Measurements from ENCODE around the gene ASB5. TPM values are rescaled to one million over a fixed set of nuclear protein-coding genes. Genes with fewer than 3 reads are reported as not detected.

Gene ASB5
- total and polyA plus RNA-seq, 2 of the 8 experiments (the other 6 are each of a cell fraction or from before 2014, with no cell fraction given) = 0.02 TPM; not detected in 1

DNA sequence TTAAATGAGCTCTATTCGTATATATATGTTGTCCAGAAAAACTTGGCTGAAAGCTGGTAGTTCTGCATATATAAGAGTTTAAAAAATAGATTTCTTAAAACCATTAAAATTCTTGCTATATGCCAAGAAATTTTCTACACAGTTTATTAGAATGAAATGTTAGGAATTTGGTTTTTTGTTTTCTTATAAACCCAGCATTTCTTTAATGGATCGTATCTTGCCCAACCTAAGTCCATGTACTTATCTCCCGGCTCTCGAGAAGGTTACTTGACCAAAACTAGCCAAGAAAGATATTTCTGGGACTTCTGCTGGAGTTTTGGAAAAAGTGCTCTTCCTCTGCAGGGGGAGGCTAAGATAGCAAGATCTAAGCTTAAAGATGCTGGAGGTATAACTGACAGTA, 4.7 kb upstream of the ASB5 start:
- Histone ChIP-seq H2BK5ac (ENCODE audit: low read depth, low read length) (no peak overlapping the region), H3K27me3 (replicated peaks in 1 of 4; ENCODE audit: control insufficient read depth in 3 of 4, extremely low read depth in 1 of 4, insufficient read depth in 3 of 4, low read length in 3 of 4) (no peaks in the 10 kb centered on the region), H2BK15ac (ENCODE audit: low read length) (no peak overlapping the region), H4K20me1 (replicated peaks in 1 of 2; ENCODE audit: control insufficient read depth in 1 of 2, insufficient read depth in 2 of 2, low read length in 2 of 2) (no peaks in the 10 kb centered on the region), H3K36me3 (ENCODE audit: control insufficient read depth in 2 of 4, insufficient read depth in 4 of 4, low read length in 3 of 4) (no peaks in the 10 kb centered on the region), H2BK12ac (ENCODE audit: low read depth, low read length) (no peak overlapping the region), H3K79me2 (ENCODE audit: control insufficient read depth in 1 of 2, insufficient read depth in 2 of 2, low read length in 2 of 2) (no peaks in the 10 kb centered on the region), H3K4me2 (ENCODE audit: insufficient read depth in 1 of 2, low read depth in 2 of 2, low read length in 2 of 2) (no peak overlapping the region), H3K18ac (ENCODE audit: extremely low read depth, low read length) (no peak overlapping the region), H4K5ac (ENCODE audit: insufficient read length, low read depth, low read length) (no peak overlapping the region), H3K23me2 (ENCODE audit: low read depth, low read length) (no peaks in the 10 kb centered on the region), H3K56ac (replicated peaks; ENCODE audit: insufficient read length, low read depth, low read length) (no peak overlapping the region), H2BK20ac (ENCODE audit: low read length) (no peak overlapping the region), H2AFZ (ENCODE audit: low read length) (no peak overlapping the region), H2BK120ac (replicated peaks; ENCODE audit: low read depth, low read length) (no peak overlapping the region), H2AK5ac (ENCODE audit: low read depth, low read length) (no peak overlapping the region), H3K14ac (ENCODE audit: insufficient read length) (no peak overlapping the region), H4K8ac (ENCODE audit: extremely low read depth, insufficient read depth, low read length) (no peak overlapping the region), H3K79me1 (ENCODE audit: low read depth, low read length) (no peaks in the 10 kb centered on the region), H3K27ac (ENCODE audit: low read depth, low read length) (no peak overlapping the region), H3K23ac (ENCODE audit: insufficient read length) (no peak overlapping the region), H3K9ac (replicated peaks in 1 of 4; ENCODE audit: extremely low read depth in 1 of 4, low read depth in 3 of 4, low read length in 3 of 4) (no peak overlapping the region), H4K91ac (replicated peaks; ENCODE audit: insufficient read length, low read length) (no peak overlapping the region), H3K4me1 (replicated peaks in 1 of 4; ENCODE audit: control insufficient read depth in 3 of 4, insufficient read depth in 4 of 4, low read length in 3 of 4) (peaks cover 0 to 5% (median 2%) of the 10 kb centered on the region in 4 experiments; a peak in 3 of 7 replicates), H3K4ac (replicated peaks; ENCODE audit: insufficient read length, low read depth, low read length) (no peak overlapping the region), H3K9me3 (ENCODE audit: insufficient read depth in 2 of 2, low read depth in 1 of 2, low read length in 1 of 2) (no peaks in the 10 kb centered on the region), H3K4me3 (ENCODE audit: extremely low read depth in 1 of 4, insufficient read depth in 2 of 4, low read depth in 3 of 4, low read length in 4 of 4) (no peak overlapping the region)
- ChIA-PET CTCF (ENCODE audit: partially characterized antibody) (interaction anchor here (0.6 to 1.2 kb wide), 3 partner anchors 10 to 123 kb away, joined by 3 read pairs; no protein-coding TSS in a partner anchor), POLR2A (ENCODE audit: partially characterized antibody) (no interaction called here)
- FAIRE-seq = no peak
- 93% methylated on average over 4 of the region's 4 CpGs; no CpG with 5 or more reads in 1 of the 2 experiments for WGBS, 2 experiments (ENCODE audit: extremely low coverage in 1 of 2, insufficient coverage in 1 of 2, insufficient read length in 1 of 2, insufficient replicate concordance in 2 of 2, low coverage in 1 of 2, low lambda C conversion rate in 2 of 2, missing lambda C conversion rate in 1 of 2)
- DNase-seq (ENCODE audit: low read depth in 1 of 2, low spot score in 2 of 2) = no peak
- TF ChIP-seq BCL11A (IDR thresholded peaks at IDR 0.05; ENCODE audit: low read depth in 2 of 2, low read length in 2 of 2) (no peak), EGR1 (IDR thresholded peaks at IDR 0.05; ENCODE audit: borderline replicate concordance, low read depth, low read length) (no peak), MAFK (IDR thresholded peaks at IDR 0.05; ENCODE audit: low read depth, low read length) (no peak), POLR2AphosphoS5 (IDR thresholded peaks at IDR 0.05; ENCODE audit: low read depth, low read length) (no peak)

Measured in H1 (cell line).